GM12873 (cell line): Measurements from ENCODE around the gene CYB561D2.

ENCODE experiments used
- TF ChIP-seq, protein P1 (sequence below): IDR thresholded peaks from 2 replicates; pipeline ENCODE4 v1.5.1; 2012; ENCODE audit warnings: low read depth, mild to moderate bottlenecking, moderate library complexity, low read length, control low read depth; ENCODE audit not compliant: insufficient read depth; ENCODE audit errors: missing control alignments

Gene CYB561D2

DNA sequence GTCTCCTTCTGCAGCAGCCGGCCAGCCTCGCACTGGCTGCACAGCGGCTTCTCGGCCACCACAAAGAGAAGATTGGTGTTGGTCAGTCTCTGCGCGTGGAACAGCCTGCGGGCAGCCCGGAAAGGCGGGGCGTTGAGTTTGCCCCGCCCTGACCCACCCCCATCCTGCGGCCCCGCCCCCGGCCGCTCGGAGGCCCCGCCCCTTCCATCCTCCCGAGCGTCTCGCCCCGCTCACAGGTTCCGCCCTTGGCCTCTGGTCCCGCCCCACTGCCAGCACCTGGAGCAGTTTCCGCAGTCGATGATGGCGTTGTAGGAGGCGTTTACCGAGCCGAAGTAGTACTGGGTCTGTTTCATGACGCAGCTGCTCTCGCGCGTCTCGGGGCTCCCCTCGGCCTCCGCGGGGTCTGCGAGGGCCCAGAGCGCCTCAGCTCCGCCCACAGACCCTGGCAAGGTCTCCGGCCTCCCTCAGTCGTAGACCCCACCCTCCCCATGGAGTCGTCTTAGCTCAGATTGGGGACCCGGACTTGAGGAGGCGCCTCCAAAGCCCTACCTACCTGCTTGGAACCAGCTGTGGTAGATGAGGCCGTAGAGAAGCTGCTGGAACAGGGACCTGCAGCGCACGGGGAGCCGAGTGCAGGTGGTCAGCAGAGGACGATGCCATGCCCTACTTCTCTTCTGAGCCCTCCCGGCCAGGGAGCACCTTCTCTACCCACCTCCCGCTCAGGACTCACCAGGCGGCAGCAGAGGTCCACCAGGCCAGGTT is 14.6 kb downstream of the CYB561D2 start:
- TF ChIP-seq, protein P1, sequence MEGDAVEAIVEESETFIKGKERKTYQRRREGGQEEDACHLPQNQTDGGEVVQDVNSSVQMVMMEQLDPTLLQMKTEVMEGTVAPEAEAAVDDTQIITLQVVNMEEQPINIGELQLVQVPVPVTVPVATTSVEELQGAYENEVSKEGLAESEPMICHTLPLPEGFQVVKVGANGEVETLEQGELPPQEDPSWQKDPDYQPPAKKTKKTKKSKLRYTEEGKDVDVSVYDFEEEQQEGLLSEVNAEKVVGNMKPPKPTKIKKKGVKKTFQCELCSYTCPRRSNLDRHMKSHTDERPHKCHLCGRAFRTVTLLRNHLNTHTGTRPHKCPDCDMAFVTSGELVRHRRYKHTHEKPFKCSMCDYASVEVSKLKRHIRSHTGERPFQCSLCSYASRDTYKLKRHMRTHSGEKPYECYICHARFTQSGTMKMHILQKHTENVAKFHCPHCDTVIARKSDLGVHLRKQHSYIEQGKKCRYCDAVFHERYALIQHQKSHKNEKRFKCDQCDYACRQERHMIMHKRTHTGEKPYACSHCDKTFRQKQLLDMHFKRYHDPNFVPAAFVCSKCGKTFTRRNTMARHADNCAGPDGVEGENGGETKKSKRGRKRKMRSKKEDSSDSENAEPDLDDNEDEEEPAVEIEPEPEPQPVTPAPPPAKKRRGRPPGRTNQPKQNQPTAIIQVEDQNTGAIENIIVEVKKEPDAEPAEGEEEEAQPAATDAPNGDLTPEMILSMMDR = no peak

DNA sequence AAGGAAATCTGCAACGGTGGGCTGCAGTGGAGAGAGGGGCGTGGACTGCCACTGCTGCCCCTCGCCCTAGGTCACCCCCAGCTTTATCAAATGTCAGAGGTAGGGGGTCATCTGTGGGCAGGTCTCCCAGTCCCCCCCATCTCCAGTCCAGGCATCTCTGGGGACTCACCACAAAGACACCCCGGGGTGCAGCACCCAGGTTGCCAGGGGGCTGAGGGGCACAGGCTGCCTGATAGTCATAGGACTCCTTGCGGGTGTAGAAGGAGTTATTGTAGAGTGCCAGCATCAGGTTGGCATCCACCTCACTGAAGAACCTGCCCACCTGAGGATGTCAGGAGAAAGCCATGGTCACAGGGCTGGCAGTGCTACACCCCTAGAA is 15.2 kb downstream of the CYB561D2 start:
- TF ChIP-seq, protein P1 = no peak

DNA sequence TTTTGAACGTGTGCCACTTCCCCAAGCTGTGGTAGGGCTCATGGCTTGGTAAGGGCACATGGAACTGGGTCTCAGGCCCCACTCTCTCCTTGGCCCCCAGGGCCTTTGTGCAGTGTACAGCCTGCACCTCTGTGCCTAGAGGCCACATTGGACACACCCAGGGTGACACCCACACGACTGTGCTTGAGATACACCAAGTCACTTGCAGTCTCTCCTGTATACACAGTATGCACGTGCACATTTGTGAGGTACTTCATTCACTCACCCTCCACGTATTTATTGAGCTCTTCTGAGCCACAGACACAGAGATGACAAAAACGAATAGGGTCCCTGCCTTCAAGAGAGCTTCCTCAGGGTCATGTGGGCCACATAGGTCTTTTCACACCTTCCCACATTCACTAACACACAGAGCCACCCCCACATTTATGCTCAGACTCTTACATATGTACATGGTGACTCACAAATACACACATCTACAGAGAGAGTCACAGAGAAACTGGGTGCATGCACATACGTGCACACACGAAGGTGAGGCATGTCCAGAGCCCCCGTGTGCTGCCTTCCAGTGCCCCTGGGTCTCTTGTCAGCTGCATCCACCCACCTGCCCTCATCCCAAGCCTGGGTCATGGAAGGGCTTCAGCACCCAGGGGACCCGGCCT is 18.5 kb downstream of the CYB561D2 start:
- TF ChIP-seq, protein P1 = no peak

DNA sequence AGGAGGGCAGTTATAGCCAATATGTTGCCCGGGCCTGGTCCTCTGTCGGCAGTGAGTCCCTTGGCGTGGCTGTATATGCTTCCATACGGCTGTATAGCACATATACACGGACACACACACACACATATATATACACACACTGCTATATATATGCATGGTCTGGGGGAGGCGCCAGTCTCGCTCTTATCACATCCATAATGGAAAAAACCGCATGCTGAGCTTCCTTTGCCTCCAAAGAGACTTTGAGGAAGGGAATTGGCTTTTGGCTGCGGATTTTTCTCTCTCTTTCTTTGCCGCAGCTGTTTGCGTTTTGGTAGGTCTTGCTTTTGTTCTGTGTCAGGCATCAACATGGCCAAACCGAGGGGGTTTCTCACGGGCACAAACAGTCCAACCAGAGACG is 19.9 kb downstream of the CYB561D2 start:
- TF ChIP-seq, protein P1 = no peak

DNA sequence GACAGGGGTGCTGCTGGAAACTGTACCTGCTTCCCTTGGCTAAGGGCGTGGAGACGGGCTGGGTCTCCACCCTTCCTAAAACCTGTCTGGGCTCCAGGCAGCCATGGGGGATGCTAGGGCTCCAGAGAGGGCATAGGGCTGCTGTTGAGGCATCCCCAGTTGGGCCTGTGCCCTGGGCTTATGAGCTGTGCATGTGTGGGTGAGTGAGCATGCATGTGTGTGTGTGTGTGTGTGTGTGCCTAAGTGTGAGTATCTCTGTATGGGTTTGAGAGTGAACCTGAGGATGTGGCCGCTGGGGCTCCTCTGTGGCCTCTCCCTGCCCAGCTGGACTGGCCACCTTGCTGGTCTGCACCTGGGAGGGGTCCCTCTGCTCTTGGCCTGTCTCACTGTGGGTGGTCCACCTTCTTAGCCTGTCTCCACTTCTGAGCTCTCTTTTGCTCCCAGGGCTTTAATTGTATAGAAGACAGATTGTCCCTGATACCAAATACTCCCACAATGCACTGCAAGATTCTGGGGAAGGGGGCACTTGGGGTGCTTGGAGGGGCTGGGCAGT is 20.5 kb downstream of the CYB561D2 start:
- TF ChIP-seq, protein P1 = no peak

DNA sequence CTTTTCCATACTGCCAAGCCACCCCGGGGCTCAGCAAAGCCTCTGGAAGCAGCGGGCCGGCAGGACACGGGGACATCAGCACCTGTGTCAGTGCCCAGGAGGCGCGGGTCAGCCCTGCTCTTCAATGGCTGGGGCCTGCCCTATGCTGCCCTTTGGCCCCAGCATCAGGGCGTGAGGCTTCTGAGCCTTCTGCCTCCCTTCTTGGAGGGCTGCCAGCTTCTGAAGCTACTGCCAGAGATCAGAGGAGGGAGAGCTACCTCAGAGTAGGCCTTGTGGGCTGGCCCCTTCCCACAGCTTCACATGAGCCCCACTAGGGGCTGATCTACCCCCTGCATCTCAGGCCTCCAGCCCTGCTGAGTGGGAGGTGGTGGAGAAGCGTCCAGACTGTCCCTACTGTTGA is 21.7 kb downstream of the CYB561D2 start:
- TF ChIP-seq, protein P1 = no peak

DNA sequence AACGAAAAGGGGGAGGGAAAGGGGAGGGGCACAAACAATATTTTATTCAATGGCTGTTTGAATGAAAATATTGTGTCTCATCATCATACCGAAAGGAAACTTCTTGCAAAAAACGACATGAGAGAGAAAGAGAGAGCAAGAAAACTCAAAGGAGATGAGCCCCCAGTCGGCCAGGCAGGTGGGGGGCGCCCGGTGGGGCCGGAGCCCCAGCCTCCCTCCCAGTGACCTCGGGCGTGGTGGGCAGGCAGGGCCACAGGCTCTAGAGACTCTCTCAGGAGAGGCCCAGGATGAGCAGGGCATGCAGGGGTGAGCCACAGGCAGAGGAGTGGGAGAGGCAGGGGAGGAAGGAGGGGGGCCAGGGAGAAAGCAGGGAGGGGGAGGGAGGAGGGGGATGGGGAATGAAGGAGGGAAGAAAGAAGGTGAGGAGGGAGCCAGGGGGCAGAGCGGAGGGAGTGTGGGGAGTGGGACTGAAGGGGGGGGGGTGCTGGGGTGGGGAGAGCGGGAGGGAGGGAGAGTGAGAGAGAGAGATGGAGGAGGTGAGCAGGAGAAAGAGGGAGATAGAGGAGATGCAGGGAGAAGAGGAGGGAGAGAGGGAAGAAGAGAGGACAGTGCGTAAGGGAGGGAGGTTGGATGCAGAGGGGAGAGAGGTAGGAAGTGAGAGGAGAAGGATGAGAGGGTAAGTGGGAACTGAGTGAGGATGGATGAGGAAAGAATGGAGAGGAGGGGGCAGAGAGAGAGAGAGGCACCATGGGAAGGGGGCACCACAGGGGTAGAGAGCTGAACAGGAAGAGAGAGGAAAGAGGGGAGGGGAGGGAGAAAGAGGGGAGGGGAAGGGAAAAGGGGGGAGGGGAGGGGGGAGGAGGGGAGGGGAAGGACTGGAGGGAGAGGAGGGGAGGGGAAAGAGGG is 22.7 kb downstream of the CYB561D2 start:
- TF ChIP-seq, protein P1 = no peak
